Ishikawa (cell line): ENCODE measurements around the gene ALG5.

Source experiments
- CEBPB ChIP-seq: IDR thresholded peaks from 2 replicates; pipeline ENCODE4 v1.6.1; 2012
- CREB1 ChIP-seq: IDR thresholded peaks from 2 replicates; pipeline ENCODE4 v1.6.1; 2012; ENCODE audit warnings: low read depth
- EGR1 ChIP-seq: IDR thresholded peaks from 2 replicates; pipeline ENCODE4 v1.6.1; 2012
- EP300 ChIP-seq: IDR thresholded peaks from 2 replicates; pipeline ENCODE4 v1.6.1; 2012; ENCODE audit warnings: borderline replicate concordance
- FOXM1 ChIP-seq: IDR thresholded peaks from 2 replicates; pipeline ENCODE4 v1.6.1; 2012; ENCODE audit warnings: low read depth, borderline replicate concordance
- NFIC ChIP-seq: IDR thresholded peaks from 2 replicates; pipeline ENCODE4 v1.6.1; 2012
- RAD21 ChIP-seq: IDR thresholded peaks from 2 replicates; pipeline ENCODE4 v1.6.1; 2012; ENCODE audit warnings: low read depth
- TAF1 ChIP-seq: IDR thresholded peaks from 2 replicates; pipeline ENCODE4 v1.6.1; 2012; ENCODE audit warnings: low read depth, mild to moderate bottlenecking
- TCF12 ChIP-seq: IDR thresholded peaks from 2 replicates; pipeline ENCODE4 v1.6.1; 2012; ENCODE audit warnings: low read depth
- TEAD4 ChIP-seq: IDR thresholded peaks from 2 replicates; pipeline ENCODE4 v1.6.1; 2012
- USF1 ChIP-seq: IDR thresholded peaks from 2 replicates; pipeline ENCODE4 v1.6.1; 2012
- YY1 ChIP-seq: IDR thresholded peaks from 2 replicates; pipeline ENCODE4 v1.6.1; 2012; ENCODE audit warnings: low read depth
- ZBTB7A ChIP-seq: IDR thresholded peaks from 2 replicates; pipeline ENCODE4 v1.6.1; 2012; ENCODE audit warnings: low read depth
- TF ChIP-seq, protein P1 (sequence below): IDR thresholded peaks from 2 replicates; pipeline ENCODE4 v1.6.1; 2012
- TF ChIP-seq, protein P2 (sequence below): IDR thresholded peaks from 2 replicates; pipeline ENCODE4 v1.6.1; 2012; ENCODE audit warnings: low read depth, mild to moderate bottlenecking

ALG5 gene

GRCh38 chr13:37023871-37024270 lies 24.7 kb upstream of the ALG5 start:
- TF ChIP-seq YY1 (no peak), RAD21 (no peak)

- TF ChIP-seq TCF12 (no peak), USF1 (no peak), RAD21 (no peak), ZBTB7A (no peak)
Measured at GRCh38 chr13:37014609-37015008, 15.5 kb upstream of the ALG5 start.

- no peak for TF ChIP-seq FOXM1
- no peak for TF ChIP-seq EP300
- TF ChIP-seq YY1 = no peak
- no peak for TF ChIP-seq CEBPB
- TF ChIP-seq ZBTB7A = no peak
- TF ChIP-seq, protein P1, sequence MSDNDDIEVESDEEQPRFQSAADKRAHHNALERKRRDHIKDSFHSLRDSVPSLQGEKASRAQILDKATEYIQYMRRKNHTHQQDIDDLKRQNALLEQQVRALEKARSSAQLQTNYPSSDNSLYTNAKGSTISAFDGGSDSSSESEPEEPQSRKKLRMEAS = no peak
- no peak for TF ChIP-seq RAD21
- TF ChIP-seq, protein P2, sequence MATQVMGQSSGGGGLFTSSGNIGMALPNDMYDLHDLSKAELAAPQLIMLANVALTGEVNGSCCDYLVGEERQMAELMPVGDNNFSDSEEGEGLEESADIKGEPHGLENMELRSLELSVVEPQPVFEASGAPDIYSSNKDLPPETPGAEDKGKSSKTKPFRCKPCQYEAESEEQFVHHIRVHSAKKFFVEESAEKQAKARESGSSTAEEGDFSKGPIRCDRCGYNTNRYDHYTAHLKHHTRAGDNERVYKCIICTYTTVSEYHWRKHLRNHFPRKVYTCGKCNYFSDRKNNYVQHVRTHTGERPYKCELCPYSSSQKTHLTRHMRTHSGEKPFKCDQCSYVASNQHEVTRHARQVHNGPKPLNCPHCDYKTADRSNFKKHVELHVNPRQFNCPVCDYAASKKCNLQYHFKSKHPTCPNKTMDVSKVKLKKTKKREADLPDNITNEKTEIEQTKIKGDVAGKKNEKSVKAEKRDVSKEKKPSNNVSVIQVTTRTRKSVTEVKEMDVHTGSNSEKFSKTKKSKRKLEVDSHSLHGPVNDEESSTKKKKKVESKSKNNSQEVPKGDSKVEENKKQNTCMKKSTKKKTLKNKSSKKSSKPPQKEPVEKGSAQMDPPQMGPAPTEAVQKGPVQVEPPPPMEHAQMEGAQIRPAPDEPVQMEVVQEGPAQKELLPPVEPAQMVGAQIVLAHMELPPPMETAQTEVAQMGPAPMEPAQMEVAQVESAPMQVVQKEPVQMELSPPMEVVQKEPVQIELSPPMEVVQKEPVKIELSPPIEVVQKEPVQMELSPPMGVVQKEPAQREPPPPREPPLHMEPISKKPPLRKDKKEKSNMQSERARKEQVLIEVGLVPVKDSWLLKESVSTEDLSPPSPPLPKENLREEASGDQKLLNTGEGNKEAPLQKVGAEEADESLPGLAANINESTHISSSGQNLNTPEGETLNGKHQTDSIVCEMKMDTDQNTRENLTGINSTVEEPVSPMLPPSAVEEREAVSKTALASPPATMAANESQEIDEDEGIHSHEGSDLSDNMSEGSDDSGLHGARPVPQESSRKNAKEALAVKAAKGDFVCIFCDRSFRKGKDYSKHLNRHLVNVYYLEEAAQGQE = no peak
- no peak for TF ChIP-seq CREB1
Measured at GRCh38 chr13:37011788-37012187, 12.6 kb upstream of the ALG5 start.

DNA sequence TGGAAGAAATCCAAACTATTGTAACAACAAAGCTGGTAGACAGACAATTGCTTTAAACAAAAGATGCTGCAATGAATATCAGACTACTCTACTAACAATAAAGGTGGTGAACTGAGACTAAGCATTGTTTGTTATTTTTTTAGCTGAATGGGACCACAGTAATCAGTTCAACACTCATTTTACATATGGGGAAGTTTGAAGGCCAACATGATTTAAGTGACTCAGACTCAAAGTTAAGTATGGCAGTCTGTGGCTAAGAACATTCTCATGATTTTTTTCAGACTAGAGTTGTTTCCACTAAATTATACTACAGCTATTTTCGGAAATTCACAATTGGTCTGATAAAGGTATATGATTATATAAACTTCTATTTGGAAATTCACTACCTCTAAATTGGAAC lies 11.9 kb upstream of the ALG5 start:
- no peak for TF ChIP-seq TCF12
- no peak for TF ChIP-seq FOXM1
- TF ChIP-seq USF1 = no peak
- no peak for TF ChIP-seq EGR1
- TF ChIP-seq CEBPB = no peak
- no peak for TF ChIP-seq TAF1
- no peak for TF ChIP-seq NFIC
- TF ChIP-seq, protein P1 = no peak
- no peak for TF ChIP-seq CREB1
- no peak for TF ChIP-seq ZBTB7A
- TF ChIP-seq RAD21 = no peak
- no peak for TF ChIP-seq EP300
- no peak for TF ChIP-seq TEAD4
- TF ChIP-seq, protein P2 = no peak
- TF ChIP-seq YY1 = no peak

GRCh38 chr13:37010424-37010823 lies 11.3 kb upstream of the ALG5 start:
- TF ChIP-seq ZBTB7A (no peak), EGR1 (no peak), USF1 (no peak), TEAD4 (no peak), TAF1 (no peak), TCF12 (no peak), CREB1 (no peak), CEBPB (no peak), RAD21 (no peak)
- TF ChIP-seq, protein P2 = no peak
